Nephron progenitor cell (in vitro differentiated cells): Measurements from ENCODE around the gene NAALADL2.

Experiments
- DNase-seq: peaks from one replicate; pipeline ENCODE4 v3.0.0; 2021
- H3K27ac Mint-ChIP-seq: 2 replicates; pipeline ENCODE4 v1.8.0; 2021; ENCODE audit warnings: mild to moderate bottlenecking, moderate library complexity, mixed read lengths
- H3K27me3 Mint-ChIP-seq: 2 replicates; pipeline ENCODE4 v1.8.0; 2021; ENCODE audit warnings: mild to moderate bottlenecking, low read depth, mixed read lengths; ENCODE audit not compliant: poor library complexity
- H3K36me3 Mint-ChIP-seq: 2 replicates; pipeline ENCODE4 v1.8.0; 2021; ENCODE audit warnings: low read depth, mixed read lengths
- H3K4me1 Mint-ChIP-seq: 2 replicates; pipeline ENCODE4 v1.8.0; 2021; ENCODE audit warnings: mixed read lengths
- H3K4me3 Mint-ChIP-seq: 2 replicates; pipeline ENCODE4 v1.8.0; 2021; ENCODE audit warnings: mild to moderate bottlenecking, moderate library complexity, mixed read lengths
- H3K9me3 Mint-ChIP-seq: 2 replicates; pipeline ENCODE4 v1.8.0; 2021; ENCODE audit warnings: mild to moderate bottlenecking, moderate library complexity, mixed read lengths
- TF ChIP-seq, protein P1 (sequence below): fragments of 200-600 bp; sonication (generic); IDR thresholded peaks from 2 replicates; pipeline ENCODE4 v1.5.0; 2021; ENCODE audit warnings: antibody characterized with exemption

The NAALADL2 gene

DNA sequence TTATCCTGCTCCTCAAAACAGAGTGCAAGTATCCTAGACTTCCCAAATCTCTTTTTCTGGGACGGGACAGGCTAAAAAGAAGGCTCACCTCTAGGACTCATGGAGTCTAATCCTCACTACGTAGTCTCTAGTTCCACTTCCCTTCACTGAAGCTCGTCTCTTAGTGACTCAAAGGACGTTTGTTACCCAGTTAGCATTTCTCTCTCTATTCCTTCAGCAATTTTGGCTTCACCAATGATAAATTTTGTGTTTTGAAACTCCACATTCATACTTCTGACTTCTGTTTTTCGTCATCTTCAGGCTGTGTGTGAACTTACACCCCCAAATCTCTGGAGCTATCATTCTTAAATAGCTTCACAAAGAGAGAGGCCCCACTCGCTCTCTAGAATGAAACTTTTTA is 627.1 kb downstream of the NAALADL2 start:
- H3K4me3 Mint-ChIP-seq, result no peak overlapping the region
- no peak for DNase-seq
- H3K27me3 Mint-ChIP-seq, result no peaks in the 10 kb centered on the region
- H3K36me3 Mint-ChIP-seq, result no peaks in the 10 kb centered on the region
- TF ChIP-seq, protein P1, sequence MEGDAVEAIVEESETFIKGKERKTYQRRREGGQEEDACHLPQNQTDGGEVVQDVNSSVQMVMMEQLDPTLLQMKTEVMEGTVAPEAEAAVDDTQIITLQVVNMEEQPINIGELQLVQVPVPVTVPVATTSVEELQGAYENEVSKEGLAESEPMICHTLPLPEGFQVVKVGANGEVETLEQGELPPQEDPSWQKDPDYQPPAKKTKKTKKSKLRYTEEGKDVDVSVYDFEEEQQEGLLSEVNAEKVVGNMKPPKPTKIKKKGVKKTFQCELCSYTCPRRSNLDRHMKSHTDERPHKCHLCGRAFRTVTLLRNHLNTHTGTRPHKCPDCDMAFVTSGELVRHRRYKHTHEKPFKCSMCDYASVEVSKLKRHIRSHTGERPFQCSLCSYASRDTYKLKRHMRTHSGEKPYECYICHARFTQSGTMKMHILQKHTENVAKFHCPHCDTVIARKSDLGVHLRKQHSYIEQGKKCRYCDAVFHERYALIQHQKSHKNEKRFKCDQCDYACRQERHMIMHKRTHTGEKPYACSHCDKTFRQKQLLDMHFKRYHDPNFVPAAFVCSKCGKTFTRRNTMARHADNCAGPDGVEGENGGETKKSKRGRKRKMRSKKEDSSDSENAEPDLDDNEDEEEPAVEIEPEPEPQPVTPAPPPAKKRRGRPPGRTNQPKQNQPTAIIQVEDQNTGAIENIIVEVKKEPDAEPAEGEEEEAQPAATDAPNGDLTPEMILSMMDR, result no peak
- H3K4me1 Mint-ChIP-seq, result no peaks in the 10 kb centered on the region
- no peak overlapping the region for H3K27ac Mint-ChIP-seq
- no peaks in the 10 kb centered on the region for H3K9me3 Mint-ChIP-seq

- Mint-ChIP-seq H3K27ac (no peak overlapping the region), H3K9me3 (no peaks in the 10 kb centered on the region), H3K4me3 (no peak overlapping the region), H3K4me1 (no peaks in the 10 kb centered on the region), H3K27me3 (no peaks in the 10 kb centered on the region), H3K36me3 (no peaks in the 10 kb centered on the region)
- TF ChIP-seq, protein P1, result no peak
- no peak for DNase-seq
These were observed 630.3 kb downstream of the NAALADL2 start for GRCh38 chr3:175489406-175489805.

GRCh38 chr3:175493301-175493700 is 634.2 kb downstream of the NAALADL2 start:
- Mint-ChIP-seq H3K27me3 (no peaks in the 10 kb centered on the region), H3K9me3 (no peaks in the 10 kb centered on the region), H3K27ac (no peak overlapping the region), H3K4me3 (no peak overlapping the region), H3K36me3 (no peaks in the 10 kb centered on the region), H3K4me1 (no peaks in the 10 kb centered on the region)
- TF ChIP-seq, protein P1, result no peak
- no peak for DNase-seq

DNA sequence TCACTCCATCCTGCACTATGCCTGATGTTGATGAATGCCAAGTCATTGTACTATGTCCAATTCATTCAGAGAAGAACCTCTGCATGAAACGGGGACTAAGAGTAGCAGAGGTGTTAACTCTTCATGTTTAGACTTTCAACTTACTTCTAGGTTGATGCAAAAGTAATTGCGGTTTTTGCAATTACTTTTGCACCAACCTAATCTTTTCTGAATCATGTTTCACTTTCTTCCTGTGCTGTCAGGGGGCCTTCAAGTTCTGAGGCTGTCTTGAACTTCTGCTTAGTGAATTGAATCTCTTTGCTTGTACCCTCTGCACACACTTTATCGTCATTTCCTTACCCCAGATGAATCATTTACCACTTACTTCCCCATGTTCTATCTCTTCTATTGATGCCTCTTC is 636.2 kb downstream of the NAALADL2 start:
- no peaks in the 10 kb centered on the region for H3K4me1 Mint-ChIP-seq
- H3K27ac Mint-ChIP-seq, result no peak overlapping the region
- no peak for DNase-seq
- no peaks in the 10 kb centered on the region for H3K36me3 Mint-ChIP-seq
- no peaks in the 10 kb centered on the region for H3K9me3 Mint-ChIP-seq
- H3K4me3 Mint-ChIP-seq, result no peak overlapping the region
- TF ChIP-seq, protein P1, result no peak
- no peaks in the 10 kb centered on the region for H3K27me3 Mint-ChIP-seq

- H3K4me3 Mint-ChIP-seq, result no peak overlapping the region
- TF ChIP-seq, protein P1, result no peak
- H3K9me3 Mint-ChIP-seq, result peaks cover 8% of the 10 kb centered on the region
- H3K4me1 Mint-ChIP-seq, result peaks cover 7% of the 10 kb centered on the region
- no peaks in the 10 kb centered on the region for H3K27me3 Mint-ChIP-seq
- no peaks in the 10 kb centered on the region for H3K36me3 Mint-ChIP-seq
- DNase-seq, result no peak
- no peak overlapping the region for H3K27ac Mint-ChIP-seq
These were observed 643.0 kb downstream of the NAALADL2 start for GRCh38 chr3:175502155-175502554.

GRCh38 chr3:175511219-175511785 is 652.2 kb downstream of the NAALADL2 start:
- Mint-ChIP-seq H3K27ac (no peak overlapping the region), H3K27me3 (no peaks in the 10 kb centered on the region), H3K4me1 (no peaks in the 10 kb centered on the region), H3K9me3 (peaks cover 8% of the 10 kb centered on the region), H3K36me3 (no peaks in the 10 kb centered on the region), H3K4me3 (no peak overlapping the region)
- TF ChIP-seq, protein P1, result no peak
- no peak for DNase-seq
